Measurements from ENCODE around the gene VAV1. TPM values are rescaled to one million over a fixed set of nuclear protein-coding genes. Genes with fewer than 3 reads are reported as not detected.

Gene VAV1
- total and polyA plus RNA-seq, 2 experiments from 2014 or later = 0.82 to 1.8 TPM

DNA sequence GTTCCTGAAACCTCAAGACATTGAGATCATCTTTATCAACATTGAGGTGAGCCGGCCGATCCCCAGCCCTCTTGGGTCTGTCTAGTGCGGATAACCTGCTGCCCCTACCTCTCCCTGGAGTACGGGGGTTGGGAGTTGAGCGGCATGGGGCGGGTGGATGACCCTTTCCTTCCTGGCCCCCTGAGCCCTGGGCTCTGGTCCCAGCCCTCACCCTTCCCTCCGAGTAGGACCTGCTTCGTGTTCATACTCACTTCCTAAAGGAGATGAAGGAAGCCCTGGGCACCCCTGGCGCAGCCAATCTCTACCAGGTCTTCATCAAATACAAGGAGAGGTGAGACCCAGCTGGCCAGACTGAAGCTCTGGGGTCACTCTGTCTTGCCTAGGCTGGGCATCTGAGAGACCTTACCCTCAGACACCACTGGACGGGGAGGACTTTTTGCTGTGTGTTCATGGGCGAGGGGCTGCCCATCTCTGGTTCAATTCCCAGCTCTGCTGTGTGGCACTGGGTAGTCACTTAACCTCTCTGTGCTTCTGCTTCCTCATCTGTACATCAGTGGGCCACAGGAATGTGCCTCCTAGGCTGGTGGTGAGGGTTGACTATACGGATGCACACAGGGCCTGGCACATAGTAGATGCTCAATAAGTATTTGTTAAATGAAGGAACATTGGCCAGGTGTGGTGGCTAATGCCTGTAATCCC, 52.7 kb downstream of the VAV1 start:
- Histone ChIP-seq H3K79me2 (replicated peaks; ENCODE audit: insufficient read depth) (no peaks in the 10 kb centered on the region), H3F3A (replicated peaks; ENCODE audit: low read depth) (no peaks in the 10 kb centered on the region), H2AFZ (no peak overlapping the region), H3K27ac (ENCODE audit: low read depth) (no peak overlapping the region), H3K36me3 (ENCODE audit: insufficient read depth) (no peaks in the 10 kb centered on the region), H3K4me2 (no peak overlapping the region), H4K20me1 (replicated peaks; ENCODE audit: insufficient read depth) (no peaks in the 10 kb centered on the region), H3K4me1 (ENCODE audit: insufficient read depth) (no peaks in the 10 kb centered on the region), H3K27me3 (ENCODE audit: insufficient read depth) (no peaks in the 10 kb centered on the region), H3K4me3 (no peak overlapping the region), H3K9me2 (ENCODE audit: insufficient read depth) (no peaks in the 10 kb centered on the region)
- DNase-seq (ENCODE audit: low spot score) (no peak), ATAC-seq (no peak)
- no peak overlapping the region for H3K4me3 Mint-ChIP-seq
- H3K9me3 Mint-ChIP-seq = peaks cover 88% of the 10 kb centered on the region
- TF ChIP-seq, protein P1, sequence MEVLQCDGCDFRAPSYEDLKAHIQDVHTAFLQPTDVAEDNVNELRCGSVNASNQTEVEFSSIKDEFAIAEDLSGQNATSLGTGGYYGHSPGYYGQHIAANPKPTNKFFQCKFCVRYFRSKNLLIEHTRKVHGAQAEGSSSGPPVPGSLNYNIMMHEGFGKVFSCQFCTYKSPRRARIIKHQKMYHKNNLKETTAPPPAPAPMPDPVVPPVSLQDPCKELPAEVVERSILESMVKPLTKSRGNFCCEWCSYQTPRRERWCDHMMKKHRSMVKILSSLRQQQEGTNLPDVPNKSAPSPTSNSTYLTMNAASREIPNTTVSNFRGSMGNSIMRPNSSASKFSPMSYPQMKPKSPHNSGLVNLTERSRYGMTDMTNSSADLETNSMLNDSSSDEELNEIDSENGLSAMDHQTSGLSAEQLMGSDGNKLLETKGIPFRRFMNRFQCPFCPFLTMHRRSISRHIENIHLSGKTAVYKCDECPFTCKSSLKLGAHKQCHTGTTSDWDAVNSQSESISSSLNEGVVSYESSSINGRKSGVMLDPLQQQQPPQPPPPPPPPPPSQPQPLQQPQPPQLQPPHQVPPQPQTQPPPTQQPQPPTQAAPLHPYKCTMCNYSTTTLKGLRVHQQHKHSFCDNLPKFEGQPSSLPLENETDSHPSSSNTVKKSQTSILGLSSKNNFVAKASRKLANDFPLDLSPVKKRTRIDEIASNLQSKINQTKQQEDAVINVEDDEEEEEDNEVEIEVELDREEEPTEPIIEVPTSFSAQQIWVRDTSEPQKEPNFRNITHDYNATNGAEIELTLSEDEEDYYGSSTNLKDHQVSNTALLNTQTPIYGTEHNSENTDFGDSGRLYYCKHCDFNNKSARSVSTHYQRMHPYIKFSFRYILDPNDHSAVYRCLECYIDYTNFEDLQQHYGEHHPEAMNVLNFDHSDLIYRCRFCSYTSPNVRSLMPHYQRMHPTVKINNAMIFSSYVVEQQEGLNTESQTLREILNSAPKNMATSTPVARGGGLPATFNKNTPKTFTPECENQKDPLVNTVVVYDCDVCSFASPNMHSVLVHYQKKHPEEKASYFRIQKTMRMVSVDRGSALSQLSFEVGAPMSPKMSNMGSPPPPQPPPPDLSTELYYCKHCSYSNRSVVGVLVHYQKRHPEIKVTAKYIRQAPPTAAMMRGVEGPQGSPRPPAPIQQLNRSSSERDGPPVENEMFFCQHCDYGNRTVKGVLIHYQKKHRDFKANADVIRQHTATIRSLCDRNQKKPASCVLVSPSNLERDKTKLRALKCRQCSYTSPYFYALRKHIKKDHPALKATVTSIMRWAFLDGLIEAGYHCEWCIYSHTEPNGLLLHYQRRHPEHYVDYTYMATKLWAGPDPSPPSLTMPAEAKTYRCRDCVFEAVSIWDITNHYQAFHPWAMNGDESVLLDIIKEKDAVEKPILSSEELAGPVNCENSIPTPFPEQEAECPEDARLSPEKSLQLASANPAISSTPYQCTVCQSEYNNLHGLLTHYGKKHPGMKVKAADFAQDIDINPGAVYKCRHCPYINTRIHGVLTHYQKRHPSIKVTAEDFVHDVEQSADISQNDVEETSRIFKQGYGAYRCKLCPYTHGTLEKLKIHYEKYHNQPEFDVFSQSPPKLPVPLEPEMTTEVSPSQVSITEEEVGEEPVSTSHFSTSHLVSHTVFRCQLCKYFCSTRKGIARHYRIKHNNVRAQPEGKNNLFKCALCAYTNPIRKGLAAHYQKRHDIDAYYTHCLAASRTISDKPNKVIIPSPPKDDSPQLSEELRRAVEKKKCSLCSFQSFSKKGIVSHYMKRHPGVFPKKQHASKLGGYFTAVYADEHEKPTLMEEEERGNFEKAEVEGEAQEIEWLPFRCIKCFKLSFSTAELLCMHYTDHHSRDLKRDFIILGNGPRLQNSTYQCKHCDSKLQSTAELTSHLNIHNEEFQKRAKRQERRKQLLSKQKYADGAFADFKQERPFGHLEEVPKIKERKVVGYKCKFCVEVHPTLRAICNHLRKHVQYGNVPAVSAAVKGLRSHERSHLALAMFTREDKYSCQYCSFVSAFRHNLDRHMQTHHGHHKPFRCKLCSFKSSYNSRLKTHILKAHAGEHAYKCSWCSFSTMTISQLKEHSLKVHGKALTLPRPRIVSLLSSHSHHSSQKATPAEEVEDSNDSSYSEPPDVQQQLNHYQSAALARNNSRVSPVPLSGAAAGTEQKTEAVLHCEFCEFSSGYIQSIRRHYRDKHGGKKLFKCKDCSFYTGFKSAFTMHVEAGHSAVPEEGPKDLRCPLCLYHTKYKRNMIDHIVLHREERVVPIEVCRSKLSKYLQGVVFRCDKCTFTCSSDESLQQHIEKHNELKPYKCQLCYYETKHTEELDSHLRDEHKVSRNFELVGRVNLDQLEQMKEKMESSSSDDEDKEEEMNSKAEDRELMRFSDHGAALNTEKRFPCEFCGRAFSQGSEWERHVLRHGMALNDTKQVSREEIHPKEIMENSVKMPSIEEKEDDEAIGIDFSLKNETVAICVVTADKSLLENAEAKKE (CRISPR knock-in tag; IDR thresholded peaks at IDR 0.05) = no peak
- TF ChIP-seq EZH2 (IDR thresholded peaks at IDR 0.05; ENCODE audit: low read depth, unreplicated experiment) = no peak
- no peak for TF ChIP-seq POLR2AphosphoS5 (IDR thresholded peaks at IDR 0.05; ENCODE audit: low read depth)
- TF ChIP-seq, protein P2, sequence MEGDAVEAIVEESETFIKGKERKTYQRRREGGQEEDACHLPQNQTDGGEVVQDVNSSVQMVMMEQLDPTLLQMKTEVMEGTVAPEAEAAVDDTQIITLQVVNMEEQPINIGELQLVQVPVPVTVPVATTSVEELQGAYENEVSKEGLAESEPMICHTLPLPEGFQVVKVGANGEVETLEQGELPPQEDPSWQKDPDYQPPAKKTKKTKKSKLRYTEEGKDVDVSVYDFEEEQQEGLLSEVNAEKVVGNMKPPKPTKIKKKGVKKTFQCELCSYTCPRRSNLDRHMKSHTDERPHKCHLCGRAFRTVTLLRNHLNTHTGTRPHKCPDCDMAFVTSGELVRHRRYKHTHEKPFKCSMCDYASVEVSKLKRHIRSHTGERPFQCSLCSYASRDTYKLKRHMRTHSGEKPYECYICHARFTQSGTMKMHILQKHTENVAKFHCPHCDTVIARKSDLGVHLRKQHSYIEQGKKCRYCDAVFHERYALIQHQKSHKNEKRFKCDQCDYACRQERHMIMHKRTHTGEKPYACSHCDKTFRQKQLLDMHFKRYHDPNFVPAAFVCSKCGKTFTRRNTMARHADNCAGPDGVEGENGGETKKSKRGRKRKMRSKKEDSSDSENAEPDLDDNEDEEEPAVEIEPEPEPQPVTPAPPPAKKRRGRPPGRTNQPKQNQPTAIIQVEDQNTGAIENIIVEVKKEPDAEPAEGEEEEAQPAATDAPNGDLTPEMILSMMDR (conservative IDR thresholded peaks at IDR 0.05; ENCODE audit: low read depth in 2 of 2) = no peak
- TF ChIP-seq, protein P3, sequence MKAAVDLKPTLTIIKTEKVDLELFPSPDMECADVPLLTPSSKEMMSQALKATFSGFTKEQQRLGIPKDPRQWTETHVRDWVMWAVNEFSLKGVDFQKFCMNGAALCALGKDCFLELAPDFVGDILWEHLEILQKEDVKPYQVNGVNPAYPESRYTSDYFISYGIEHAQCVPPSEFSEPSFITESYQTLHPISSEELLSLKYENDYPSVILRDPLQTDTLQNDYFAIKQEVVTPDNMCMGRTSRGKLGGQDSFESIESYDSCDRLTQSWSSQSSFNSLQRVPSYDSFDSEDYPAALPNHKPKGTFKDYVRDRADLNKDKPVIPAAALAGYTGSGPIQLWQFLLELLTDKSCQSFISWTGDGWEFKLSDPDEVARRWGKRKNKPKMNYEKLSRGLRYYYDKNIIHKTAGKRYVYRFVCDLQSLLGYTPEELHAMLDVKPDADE (IDR thresholded peaks at IDR 0.05) = no peak
- no peak for TF ChIP-seq EZH2phosphoT487 (IDR thresholded peaks at IDR 0.05; ENCODE audit: unreplicated experiment)
- no peak for TF ChIP-seq STAT1 (IDR thresholded peaks at IDR 0.05; ENCODE audit: unreplicated experiment)
- no peak for TF ChIP-seq JUNB (IDR thresholded peaks at IDR 0.05; ENCODE audit: unreplicated experiment)
- TF ChIP-seq, protein P4, sequence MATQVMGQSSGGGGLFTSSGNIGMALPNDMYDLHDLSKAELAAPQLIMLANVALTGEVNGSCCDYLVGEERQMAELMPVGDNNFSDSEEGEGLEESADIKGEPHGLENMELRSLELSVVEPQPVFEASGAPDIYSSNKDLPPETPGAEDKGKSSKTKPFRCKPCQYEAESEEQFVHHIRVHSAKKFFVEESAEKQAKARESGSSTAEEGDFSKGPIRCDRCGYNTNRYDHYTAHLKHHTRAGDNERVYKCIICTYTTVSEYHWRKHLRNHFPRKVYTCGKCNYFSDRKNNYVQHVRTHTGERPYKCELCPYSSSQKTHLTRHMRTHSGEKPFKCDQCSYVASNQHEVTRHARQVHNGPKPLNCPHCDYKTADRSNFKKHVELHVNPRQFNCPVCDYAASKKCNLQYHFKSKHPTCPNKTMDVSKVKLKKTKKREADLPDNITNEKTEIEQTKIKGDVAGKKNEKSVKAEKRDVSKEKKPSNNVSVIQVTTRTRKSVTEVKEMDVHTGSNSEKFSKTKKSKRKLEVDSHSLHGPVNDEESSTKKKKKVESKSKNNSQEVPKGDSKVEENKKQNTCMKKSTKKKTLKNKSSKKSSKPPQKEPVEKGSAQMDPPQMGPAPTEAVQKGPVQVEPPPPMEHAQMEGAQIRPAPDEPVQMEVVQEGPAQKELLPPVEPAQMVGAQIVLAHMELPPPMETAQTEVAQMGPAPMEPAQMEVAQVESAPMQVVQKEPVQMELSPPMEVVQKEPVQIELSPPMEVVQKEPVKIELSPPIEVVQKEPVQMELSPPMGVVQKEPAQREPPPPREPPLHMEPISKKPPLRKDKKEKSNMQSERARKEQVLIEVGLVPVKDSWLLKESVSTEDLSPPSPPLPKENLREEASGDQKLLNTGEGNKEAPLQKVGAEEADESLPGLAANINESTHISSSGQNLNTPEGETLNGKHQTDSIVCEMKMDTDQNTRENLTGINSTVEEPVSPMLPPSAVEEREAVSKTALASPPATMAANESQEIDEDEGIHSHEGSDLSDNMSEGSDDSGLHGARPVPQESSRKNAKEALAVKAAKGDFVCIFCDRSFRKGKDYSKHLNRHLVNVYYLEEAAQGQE (IDR thresholded peaks at IDR 0.05; ENCODE audit: unreplicated experiment) = no peak
- no peak for TF ChIP-seq ZNF331 (CRISPR knock-in tag; IDR thresholded peaks at IDR 0.05; ENCODE audit: low read depth)
- no peak for TF ChIP-seq ZNF114 (CRISPR knock-in tag; IDR thresholded peaks at IDR 0.05)
- TF ChIP-seq CREB1 (CRISPR knock-in tag; IDR thresholded peaks at IDR 0.05; ENCODE audit: low read depth) = no peak
- H3K4me1 Mint-ChIP-seq = no peaks in the 10 kb centered on the region
- peaks cover 44% of the 10 kb centered on the region for H3K36me3 Mint-ChIP-seq (ENCODE audit: low read depth)
- peaks cover 12% of the 10 kb centered on the region for H3K27me3 Mint-ChIP-seq (ENCODE audit: insufficient read depth, low read depth, poor library complexity)
- H3K27ac Mint-ChIP-seq = no peak overlapping the region

All from GM23338 (cell line).